NCI-H1694 treated with DMSO at 0.1 percent for 48 hours (cell line): ENCODE results near the gene RNF13.
"Not testable (repeated sequence)": the region's sequence is repeated elsewhere in the genome, so short reads cannot be mapped to it uniquely, and the experiment has no call there.

Source experiments
- DNase-seq: peaks from one replicate; lab custom pipeline; 2025; lab: John Stamatoyannopoulos, UW

Gene RNF13

DNA sequence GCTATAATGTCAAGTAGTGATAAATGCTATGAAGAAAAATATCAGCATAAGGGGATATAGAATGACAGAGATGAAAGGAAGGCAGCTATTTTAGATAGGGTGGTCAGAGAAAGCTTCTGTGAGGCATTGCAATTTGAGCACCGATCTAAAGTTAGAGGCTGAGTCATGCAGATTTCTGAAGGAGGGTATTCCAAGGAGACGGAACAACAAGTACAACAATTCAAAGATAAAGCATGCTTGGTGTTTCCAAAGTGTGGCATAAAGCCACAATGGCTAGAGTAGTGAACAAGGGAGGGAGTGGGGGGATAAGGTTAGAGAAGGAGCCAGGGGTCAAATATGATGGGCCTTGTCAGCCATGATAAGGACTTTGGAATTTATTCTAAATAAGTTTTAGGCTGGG is 85.8 kb downstream of the RNF13 start:
- no peak for DNase-seq

DNA sequence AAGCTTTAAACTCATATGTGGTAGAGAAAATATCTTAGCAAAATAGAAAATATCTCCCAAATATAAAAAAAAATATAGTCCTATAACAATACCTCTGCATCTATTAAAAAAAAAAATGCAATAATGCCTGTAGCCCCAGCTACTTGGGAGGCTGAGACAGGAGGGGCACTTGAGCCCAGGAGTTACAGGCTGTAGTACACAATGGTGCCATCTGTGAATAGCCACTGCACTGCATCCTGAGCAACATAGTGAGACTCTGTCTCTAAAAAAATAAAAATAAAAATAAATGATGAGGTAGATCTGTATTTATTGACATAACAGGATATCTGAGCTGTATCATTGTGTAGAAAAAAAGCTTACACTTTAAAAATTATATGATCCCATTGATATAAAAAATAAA is 87.3 kb downstream of the RNF13 start:
- no peak for DNase-seq

DNA sequence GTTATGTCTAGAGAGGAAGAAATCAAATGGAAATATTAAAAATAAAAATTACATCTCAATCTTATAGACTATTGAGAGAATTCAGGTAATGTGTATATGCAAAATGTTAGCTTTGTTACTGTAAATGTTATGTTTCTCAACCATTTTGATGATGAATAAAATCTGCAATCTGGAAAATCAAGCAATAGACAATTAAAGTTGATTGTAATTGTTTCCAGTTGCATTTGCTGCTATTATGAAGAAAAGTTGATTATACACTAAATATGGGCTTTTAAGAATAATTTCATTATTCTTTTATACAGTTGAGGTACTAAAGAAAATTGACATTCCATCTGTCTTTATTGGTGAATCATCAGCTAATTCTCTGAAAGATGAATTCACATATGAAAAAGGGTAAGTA is 88.8 kb downstream of the RNF13 start:
- no peak for DNase-seq

DNA sequence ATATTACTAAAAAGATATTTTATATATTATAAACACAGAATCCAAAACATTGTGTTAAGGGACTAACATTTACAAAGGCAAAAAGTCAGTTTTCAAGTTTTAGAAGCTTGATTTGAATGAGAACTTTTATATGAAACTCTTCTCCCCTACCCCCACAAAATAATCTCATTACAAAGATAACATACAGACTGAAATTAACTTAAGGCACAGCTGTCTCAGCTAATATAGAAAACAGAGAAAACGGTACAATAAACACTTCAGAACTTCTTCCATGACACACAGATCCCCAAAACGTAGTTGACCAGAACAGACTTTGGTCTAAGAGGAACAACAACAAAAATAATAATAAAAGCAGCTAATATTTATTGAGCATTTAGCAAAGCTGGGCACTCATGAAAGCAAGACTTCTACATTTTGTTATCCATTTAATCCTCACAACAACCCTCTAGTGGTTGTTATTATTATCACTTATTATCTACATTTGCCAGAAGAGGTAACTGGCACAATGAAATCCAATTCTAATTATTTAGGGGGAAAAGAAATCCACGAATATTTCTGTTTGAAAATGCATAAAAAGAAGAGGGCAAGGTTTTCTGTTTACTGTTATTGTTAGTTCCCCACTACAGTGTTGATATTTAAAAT is 89.6 kb downstream of the RNF13 start:
- peak; percentile 16 for DNase-seq

DNA sequence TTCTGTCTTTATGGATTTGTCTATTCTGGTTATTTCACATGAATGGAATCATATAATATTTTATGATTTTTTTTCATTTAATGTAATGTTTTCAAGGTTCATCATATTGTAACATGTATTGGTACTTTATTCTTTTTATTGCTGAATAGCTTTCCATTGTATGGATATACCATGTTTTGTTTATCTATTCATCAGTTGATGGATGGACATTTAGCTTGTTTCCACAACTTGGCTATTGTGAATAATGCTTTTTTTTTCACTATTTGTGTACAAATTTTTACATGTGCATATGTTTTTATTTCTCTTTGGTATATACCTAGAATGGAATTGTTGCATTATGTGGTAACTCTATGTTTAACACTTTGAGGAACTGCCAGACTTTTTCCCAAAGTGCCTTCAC is 93.0 kb downstream of the RNF13 start:
- DNase-seq = no peak

DNA sequence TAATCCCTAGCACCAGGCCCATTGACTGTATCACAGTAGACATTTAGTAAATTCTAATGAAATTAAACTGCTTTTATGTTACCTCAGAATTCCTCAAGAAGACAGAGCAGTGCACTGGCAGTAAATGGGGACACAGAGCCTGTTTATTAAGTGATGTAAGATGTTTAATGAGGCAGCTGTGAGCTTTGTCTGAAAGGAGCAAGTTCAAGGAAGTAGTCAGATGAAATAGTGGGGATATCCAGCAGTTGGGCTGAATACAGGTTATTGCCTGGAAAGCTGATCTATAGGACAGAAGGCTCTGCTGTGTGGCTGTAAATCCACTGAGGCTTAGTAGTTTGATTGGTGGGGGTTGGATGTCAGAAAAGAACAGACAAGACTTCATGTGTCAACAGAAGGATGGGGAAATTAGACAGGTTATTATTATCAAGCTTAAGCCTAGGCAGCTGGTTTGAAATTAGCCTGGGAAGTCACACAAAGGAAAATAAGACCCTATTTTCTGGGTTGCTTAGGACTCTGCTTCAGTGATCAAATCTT is 95.5 kb downstream of the RNF13 start:
- no peak for DNase-seq

DNA sequence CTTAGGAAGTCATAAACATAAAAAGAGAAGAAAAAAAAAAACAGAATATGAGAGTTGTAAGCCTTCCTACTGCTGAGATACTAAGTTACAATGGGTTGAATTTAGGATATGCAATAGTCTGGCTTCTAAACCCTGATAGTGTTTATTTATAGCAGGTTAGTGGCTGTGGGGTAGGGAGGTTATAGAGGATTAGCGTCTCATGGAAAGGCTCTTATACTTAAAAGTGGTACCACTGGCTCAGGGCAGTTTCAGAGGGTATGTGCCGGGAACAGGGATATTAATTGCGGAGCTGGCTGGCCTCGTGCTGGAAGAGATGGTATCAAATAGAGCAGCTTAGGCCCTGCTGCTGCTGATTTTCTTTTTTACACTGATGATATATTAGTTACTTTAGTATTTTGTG is 96.9 kb downstream of the RNF13 start:
- no peak for DNase-seq

DNA sequence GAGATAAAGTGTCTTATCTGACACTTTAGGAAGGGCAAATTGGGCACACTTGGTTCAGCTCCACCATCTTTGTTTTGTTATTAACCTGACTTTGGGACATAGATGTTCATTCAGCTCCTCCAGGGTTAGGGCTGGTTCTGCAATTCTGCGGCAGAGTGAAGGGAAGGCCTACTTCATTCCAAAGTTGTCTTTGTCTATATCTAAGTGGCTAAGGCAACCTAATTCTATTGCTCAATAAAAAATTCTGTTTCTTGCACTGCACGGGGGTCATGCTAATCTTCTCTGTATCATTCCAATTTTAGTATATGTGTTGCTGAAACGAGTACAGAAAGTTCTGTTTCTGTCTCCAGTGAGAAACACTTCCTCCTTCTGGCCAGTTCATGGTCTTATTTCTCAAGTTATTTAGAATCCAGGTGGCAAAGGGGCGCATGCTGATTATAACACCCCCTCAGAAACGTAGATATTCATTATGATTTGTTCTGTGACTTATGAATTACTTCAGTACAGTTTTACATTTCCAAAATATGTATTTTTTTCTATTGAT is 104.2 kb downstream of the RNF13 start:
- no peak for DNase-seq

DNA sequence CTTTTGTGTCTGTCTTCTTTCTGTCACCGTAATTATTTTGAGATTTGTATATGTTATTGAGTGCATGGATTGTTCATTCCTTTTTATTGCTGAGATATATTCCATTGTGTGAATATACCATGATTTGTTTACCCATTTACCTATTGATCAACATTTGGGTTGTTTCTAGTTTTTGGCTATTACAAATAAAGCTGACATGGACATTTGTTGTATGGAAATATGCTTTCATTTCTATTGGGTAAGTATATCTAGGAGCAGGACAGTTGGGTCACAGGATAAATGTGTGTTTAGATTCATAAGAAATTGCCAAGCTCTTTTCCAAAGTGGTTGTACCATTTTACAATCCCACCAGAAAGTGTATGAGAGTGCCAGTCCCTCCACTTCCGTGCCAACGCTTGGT is 106.5 kb downstream of the RNF13 start:
- no peak for DNase-seq

DNA sequence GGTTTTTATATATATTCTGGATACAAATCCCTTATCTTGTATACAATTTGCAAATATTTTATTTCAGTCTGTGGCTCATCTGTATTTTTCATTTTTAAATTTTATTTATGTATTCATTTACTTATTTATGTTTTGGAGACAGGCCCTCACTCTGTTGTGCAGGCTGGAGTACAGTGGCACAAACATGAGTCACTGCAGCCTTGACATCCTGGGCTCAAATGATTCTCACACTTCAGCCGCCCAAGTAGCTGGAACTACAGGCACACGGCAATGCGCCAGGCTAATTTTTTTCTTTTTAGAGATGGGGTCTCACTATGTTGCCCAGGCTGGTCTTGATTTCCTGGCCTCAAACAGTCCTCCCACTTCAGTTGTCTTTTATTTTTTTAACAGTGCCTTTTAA is 107.1 kb downstream of the RNF13 start:
- no peak for DNase-seq

DNA sequence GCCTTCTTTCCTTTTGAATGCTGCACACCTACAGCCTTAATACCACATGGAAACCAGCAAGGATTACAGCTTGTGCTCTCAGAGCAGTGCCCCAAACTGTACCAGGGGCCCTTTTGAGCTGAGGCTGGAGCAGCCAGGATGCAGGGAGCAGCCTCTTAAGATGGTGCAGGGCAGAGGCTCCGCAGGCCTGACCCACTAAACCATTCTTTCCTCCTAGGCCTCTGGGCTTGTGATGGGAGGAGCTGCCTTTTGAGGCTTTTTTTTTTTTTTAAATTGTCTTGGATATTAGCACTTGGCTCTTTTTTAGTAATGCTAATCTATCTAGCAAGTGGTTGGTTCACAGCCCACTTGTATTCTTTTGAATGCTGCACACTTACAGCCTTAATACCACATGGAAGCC is 120.0 kb downstream of the RNF13 start:
- no peak for DNase-seq

DNA sequence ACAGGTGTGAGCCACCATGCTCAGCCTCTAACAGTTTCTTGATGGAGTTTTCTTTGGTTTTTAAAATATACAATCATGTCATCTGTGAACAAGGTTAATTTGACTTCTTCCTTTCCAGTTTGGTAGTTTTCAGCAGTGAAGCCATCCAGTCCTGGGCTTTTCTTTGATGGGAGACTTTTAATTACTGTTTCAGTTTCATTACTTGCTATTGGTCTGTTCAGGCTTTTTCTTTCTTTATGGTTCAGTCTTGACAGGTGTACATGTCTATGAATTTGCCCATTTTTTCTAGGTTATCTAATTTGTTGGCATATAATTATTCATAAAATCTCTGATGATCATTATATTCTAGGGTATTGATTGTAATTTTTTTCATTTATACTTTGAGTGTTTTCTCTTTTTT is 120.8 kb downstream of the RNF13 start:
- DNase-seq = no peak

DNA sequence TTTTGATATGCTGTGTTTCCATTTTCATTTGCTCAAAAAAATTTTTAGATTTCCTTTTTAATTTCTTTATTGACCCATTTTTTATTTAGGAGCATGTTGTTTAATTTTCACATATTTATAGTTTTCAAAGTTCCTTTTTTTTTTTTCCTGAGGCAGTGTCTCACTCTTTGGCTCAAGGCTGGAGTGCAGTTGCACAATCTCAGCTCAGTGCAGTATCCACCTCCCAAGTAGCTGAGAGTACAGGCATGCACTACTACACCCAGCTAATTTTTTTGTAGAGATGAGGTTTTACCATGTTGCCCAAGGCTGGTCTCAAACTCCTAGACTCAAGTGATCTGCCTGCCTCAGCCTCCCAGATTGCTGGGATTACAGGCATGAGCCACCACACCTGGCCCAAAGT is 121.5 kb downstream of the RNF13 start:
- DNase-seq = no peak

DNA sequence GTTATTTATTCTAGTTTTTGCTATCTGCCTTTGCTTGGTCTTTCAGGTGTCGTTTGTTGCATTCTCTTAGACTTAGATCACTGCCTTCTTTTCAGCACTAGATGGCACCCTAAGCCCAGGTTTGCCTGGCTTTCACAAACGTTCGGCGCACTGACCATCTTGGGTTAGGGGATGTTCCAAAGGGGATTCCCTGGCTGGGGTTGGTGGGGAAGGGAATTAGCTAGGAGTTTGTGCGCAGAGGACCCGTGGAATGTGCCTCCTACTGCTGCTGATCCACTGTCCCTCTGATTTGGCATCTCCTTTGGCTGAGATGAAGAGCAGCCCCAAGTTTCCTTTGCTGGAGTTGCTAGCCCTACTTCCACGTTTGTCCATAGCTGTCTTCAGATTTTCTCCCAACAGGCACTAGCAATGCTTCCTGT is 123.8 kb downstream of the RNF13 start:
- DNase-seq = peak; percentile 45

DNA sequence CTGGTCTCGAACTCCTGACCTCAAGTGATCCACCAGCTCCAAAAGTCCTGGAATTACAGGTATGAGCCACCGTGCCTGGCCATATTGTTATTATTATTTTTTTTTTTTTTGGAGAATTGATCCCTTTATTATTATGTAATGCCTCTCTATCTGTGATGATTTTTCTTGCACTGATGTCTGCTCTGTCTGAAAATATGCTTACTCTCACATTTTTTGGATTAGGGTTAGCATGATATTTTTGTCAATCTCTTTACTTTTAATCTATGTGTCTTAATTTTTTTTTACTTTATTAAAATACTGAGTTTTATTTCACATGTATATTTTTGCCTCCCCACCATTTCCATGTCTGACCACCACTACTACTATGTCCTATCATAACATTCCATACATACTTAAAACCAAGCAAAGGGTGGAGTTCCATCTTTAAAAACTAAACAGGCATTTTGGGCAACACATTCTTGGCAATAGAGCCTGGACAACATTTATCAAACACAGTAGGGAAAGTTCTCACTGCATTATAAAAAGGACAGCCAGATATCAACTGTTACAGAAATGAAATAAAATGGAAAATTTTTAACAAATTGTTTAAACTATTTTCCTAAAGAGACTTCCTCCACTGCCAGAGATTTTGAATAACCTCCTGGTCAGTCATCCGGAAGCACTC is 125.5 kb downstream of the RNF13 start:
- DNase-seq = not testable (repeated sequence)

DNA sequence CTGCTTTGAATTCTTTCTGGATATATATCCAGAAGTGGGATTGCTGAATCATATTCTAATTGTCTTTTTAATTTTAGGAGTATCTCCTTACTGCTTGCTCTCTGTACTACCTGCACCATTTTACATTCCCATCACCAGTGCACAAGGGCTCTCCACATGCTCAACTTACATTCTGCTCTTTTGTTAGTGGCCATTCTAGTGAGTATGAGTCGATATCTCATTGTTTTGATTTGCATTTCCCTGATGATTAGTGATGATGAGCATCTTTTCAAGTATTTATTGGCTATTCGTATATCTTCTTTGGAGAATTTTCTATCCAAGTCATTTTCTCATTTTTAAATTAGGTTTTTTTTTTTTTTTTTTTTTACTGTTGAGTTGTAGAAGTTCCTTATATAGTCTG is 128.2 kb downstream of the RNF13 start:
- DNase-seq = no peak

DNA sequence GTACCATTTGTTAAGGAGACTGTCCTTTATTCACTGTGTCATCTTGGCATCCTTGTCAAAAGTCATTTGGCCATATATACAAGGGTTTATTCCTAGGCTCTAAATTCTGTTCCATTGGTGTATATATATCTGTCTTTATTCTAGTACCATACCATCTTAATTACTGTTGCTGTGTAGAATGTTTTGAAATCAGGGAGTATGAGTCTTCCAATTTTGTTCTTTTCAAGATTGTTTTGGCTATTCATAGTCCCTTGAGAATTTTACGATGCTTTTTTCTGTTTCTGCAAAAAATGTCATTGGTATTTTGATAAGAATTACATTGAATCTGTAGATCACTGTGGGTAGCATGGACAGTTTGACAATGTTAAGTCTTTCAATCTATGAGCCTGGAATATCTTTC is 128.9 kb downstream of the RNF13 start:
- no peak for DNase-seq

DNA sequence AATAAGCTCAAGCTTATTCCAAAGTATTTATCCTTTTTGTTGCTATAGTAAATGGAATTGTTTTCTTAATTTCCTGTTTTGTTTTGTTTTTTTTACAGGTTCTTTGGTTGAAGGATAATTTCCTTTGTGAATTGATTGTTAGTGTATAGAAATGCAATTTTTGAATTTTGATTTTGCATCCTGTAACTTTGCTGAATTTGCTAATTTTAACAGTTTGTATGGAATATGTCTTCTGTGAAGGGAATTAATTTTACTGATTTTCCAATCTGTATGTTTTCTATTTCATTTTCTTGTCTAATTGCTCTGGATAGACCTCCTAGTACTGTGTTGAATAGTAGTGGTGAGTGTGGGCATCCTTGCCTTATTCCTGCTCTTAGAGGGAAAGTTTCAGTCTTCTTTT is 129.4 kb downstream of the RNF13 start:
- DNase-seq = no peak

DNA sequence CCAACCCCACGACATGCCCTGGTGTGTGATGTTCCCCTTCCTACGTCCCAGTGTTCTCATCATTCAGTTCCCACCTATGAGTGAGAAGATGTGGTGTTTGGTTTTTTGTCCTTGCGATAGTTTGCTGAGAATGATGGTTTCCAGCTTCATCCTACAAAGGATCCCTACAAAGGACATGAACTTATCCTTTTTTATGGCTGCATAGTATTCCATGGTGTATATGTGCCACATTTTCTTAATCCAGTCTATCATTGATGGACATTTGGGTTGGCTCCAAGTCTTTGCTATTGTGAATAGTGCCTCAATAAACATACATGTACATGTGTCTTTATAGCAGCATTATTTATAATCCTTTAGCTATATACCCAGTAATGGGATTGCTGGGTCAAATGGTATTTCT is 131.0 kb downstream of the RNF13 start:
- DNase-seq = not testable (repeated sequence)

DNA sequence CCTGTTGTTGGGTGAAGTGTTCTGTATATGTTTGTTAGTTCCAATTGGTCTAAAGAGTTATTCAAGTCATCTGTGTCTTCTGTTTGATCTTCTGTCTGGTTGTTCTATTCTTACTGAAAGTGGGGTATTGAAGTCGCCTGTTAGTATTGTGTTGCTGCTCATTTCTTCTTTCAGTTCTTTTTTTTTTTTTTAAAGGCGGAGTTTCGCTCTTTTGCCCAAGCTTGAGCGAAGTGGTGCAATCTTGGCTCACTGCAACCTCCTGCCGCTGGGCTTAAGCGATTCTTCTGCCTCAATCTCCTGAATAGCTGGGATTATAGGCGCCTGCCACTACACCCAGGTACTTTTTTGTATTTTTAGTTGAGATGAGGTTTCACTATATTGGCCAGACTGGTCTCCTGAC is 134.2 kb downstream of the RNF13 start:
- DNase-seq = no peak

DNA sequence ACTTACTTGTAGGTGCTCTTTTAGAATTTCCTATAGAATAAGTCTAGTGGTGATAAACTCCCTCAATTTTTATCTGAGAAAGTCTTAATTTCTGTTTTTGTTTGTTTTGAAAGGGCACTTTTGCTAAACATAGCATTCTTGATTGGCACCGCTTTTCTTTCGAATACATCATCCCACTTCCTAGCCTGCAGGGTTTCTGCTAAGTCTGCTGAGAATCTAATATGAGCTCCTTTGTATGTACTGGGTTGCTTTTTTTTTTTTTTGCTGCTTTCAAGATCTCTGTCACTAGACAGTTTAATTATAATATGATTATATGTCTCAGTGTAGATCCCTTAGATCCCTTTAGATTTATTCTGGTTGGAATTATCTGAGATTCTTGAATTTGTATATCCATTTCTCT is 136.2 kb downstream of the RNF13 start:
- no peak for DNase-seq

DNA sequence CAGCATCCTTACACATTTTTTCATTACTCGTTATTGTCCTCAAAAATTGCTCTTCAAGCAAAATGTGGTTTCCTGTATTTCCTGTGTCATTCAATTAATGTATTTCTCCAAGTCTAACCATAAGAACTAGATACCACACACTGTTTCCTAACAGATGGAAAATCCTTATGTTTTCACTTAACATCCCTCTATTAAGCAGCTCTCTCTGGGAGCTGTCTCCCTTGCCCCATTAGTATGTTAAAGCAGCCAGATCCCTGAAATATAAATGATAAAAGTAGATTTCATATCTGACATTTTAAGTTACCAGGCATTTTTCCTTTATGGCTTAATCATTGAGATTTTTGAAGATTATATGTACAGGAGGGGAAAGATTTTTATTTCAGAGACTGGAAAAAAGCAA is 141.8 kb downstream of the RNF13 start:
- DNase-seq = no peak

DNA sequence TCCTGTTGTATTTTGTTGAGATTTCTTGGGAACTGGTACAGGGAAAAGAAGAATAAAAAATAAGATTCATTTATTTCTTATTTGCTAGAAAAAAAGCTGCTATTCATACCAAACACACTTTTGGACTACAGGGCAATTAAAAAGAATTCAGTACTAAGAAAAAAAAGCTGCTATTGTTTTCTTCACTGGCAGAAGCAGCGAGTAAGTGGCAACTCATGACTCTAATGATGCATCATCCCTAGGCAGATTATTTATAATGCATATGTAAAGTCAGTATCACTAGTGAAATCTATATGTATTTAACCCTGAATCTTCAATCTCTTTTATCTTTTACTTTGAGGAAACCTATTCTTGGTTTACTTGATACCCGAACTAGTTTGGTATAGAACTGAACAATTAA is 142.4 kb downstream of the RNF13 start:
- DNase-seq = no peak
